Measurements from ENCODE around the gene MUC15.

The MUC15 gene

GRCh38 chr11:26575946-26576345 is 3.9 kb upstream of the MUC15 start:
- no peaks in the 10 kb centered on the region for H3K9me3 ChIP-seq (ENCODE audit: control insufficient read depth in 1 of 2, low read length in 2 of 2)
- no peak overlapping the region for H3K4me3 ChIP-seq (ENCODE audit: low read depth in 1 of 2, low read length in 2 of 2)
- no peaks in the 10 kb centered on the region for H3K4me1 ChIP-seq (ENCODE audit: control insufficient read depth in 1 of 2, insufficient read depth in 2 of 2, low read length in 2 of 2)
- H3K9ac ChIP-seq (ENCODE audit: low read depth in 1 of 2, low read length in 2 of 2), result no peak overlapping the region
- H3K27me3 ChIP-seq (ENCODE audit: control insufficient read depth in 1 of 2, insufficient read depth in 2 of 2, low read length in 2 of 2), result no peaks in the 10 kb centered on the region
- no peaks in the 10 kb centered on the region for H3K36me3 ChIP-seq (ENCODE audit: control insufficient read depth in 1 of 2, insufficient read depth in 2 of 2, low read length in 2 of 2)
- no peak overlapping the region for H3K27ac ChIP-seq (ENCODE audit: low read depth, low read length)

- Histone ChIP-seq H3K9me3 (ENCODE audit: control insufficient read depth in 1 of 2, low read length in 2 of 2) (no peaks in the 10 kb centered on the region), H3K27ac (ENCODE audit: low read depth, low read length) (no peak overlapping the region), H3K4me1 (ENCODE audit: control insufficient read depth in 1 of 2, insufficient read depth in 2 of 2, low read length in 2 of 2) (no peaks in the 10 kb centered on the region), H3K9ac (ENCODE audit: low read depth in 1 of 2, low read length in 2 of 2) (no peak overlapping the region), H3K27me3 (ENCODE audit: control insufficient read depth in 1 of 2, insufficient read depth in 2 of 2, low read length in 2 of 2) (no peaks in the 10 kb centered on the region), H3K36me3 (ENCODE audit: control insufficient read depth in 1 of 2, insufficient read depth in 2 of 2, low read length in 2 of 2) (no peaks in the 10 kb centered on the region), H3K4me3 (ENCODE audit: low read depth in 1 of 2, low read length in 2 of 2) (no peak overlapping the region)
Observed at GRCh38 chr11:26573896-26574295, 1.8 kb upstream of the MUC15 start.

DNA sequence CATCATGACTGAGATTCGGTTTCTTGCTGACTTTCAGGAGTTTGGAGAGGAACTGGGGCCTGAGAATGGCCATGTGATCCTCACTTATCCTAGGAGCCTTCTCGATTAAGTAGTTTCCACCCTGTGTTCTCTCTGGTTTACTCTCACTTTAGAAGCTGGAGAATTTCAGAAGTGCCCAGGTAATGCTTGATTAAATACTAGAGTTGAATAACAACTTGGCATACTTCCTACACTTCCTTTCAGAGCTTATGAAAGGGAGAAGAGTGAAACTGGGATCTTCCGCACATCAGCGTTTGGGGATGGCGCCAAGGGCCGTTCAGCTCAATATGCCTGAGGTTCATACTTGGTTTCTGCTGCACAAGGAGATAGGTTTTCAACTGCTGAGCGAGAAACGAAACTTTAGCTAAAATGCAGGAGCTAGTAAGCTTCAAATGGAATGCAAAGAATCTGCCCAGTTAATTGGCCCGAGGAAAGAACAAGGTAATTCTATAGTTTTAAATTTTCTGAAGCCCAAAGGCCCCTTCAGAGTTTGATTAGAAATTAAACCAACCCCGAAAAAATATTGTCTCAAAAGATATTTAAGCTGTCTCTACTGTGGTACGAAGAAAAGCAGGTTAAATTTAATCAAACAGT is 823 bp upstream of the MUC15 start:
- Histone ChIP-seq H3K9me3 (ENCODE audit: control insufficient read depth in 1 of 2, low read length in 2 of 2) (no peaks in the 10 kb centered on the region), H3K4me1 (ENCODE audit: control insufficient read depth in 1 of 2, insufficient read depth in 2 of 2, low read length in 2 of 2) (no peaks in the 10 kb centered on the region), H3K4me3 (ENCODE audit: low read depth in 1 of 2, low read length in 2 of 2) (no peak overlapping the region), H3K27me3 (ENCODE audit: control insufficient read depth in 1 of 2, insufficient read depth in 2 of 2, low read length in 2 of 2) (no peaks in the 10 kb centered on the region), H3K36me3 (ENCODE audit: control insufficient read depth in 1 of 2, insufficient read depth in 2 of 2, low read length in 2 of 2) (no peaks in the 10 kb centered on the region), H3K27ac (ENCODE audit: low read depth, low read length) (no peak overlapping the region), H3K9ac (ENCODE audit: low read depth in 1 of 2, low read length in 2 of 2) (no peak overlapping the region)

DNA sequence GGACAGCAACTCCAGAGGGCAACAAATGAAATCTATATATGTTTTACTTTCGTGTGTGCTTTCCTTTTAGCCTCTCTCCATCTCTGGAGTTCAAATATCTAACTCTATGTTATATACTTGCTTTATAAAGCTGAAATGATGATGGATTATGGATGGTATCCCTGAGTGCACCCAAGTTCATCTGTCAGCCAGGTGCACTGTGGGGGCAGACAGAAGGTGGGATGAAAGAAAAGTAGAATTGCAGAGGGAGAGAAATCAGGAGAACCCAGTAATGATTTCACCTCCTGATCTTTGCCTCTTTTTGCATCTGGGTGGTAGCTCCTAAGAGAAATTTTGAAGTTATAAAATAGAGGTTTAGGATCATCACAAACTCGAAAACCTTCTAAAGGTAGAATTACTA is 2.4 kb downstream of the MUC15 start:
- Histone ChIP-seq H3K27ac (ENCODE audit: low read depth, low read length) (no peak overlapping the region), H3K9ac (ENCODE audit: low read depth in 1 of 2, low read length in 2 of 2) (no peak overlapping the region), H3K9me3 (ENCODE audit: control insufficient read depth in 1 of 2, low read length in 2 of 2) (no peaks in the 10 kb centered on the region), H3K4me3 (ENCODE audit: low read depth in 1 of 2, low read length in 2 of 2) (no peak overlapping the region), H3K36me3 (ENCODE audit: control insufficient read depth in 1 of 2, insufficient read depth in 2 of 2, low read length in 2 of 2) (no peaks in the 10 kb centered on the region), H3K27me3 (ENCODE audit: control insufficient read depth in 1 of 2, insufficient read depth in 2 of 2, low read length in 2 of 2) (no peaks in the 10 kb centered on the region), H3K4me1 (ENCODE audit: control insufficient read depth in 1 of 2, insufficient read depth in 2 of 2, low read length in 2 of 2) (no peaks in the 10 kb centered on the region)

GRCh38 chr11:26558190-26558589 is 13.9 kb downstream of the MUC15 start:
- H3K4me1 ChIP-seq (ENCODE audit: control insufficient read depth in 1 of 2, insufficient read depth in 2 of 2, low read length in 2 of 2), result no peaks in the 10 kb centered on the region
- H3K36me3 ChIP-seq (ENCODE audit: control insufficient read depth in 1 of 2, insufficient read depth in 2 of 2, low read length in 2 of 2), result no peaks in the 10 kb centered on the region

DNA sequence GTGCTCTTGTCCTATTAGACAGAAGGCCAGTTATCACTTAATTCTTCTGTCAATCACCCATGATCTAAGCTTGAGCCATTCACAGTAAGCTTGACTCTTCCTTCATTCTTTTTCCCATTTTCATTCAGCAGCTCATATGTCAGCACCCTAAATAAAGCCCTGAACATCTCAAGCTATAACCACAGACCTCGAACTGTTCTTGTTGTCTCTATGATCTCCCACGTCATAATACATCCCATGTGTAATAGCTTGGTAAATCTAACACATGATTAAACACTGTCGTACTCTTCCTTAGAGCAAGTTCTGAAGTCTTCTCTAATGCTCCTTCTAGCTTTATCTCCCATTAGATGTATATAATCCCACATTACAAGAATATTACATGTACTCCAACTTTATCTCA is 14.4 kb downstream of the MUC15 start:
- H3K9me3 ChIP-seq (ENCODE audit: control insufficient read depth in 1 of 2, low read length in 2 of 2), result no peaks in the 10 kb centered on the region
- H3K36me3 ChIP-seq (ENCODE audit: control insufficient read depth in 1 of 2, insufficient read depth in 2 of 2, low read length in 2 of 2), result no peaks in the 10 kb centered on the region
- H3K27me3 ChIP-seq (ENCODE audit: control insufficient read depth in 1 of 2, insufficient read depth in 2 of 2, low read length in 2 of 2), result no peaks in the 10 kb centered on the region
- H3K4me1 ChIP-seq (ENCODE audit: control insufficient read depth in 1 of 2, insufficient read depth in 2 of 2, low read length in 2 of 2), result no peaks in the 10 kb centered on the region
- H3K27ac ChIP-seq (ENCODE audit: low read depth, low read length), result no peak overlapping the region
- no peak overlapping the region for H3K9ac ChIP-seq (ENCODE audit: low read depth in 1 of 2, low read length in 2 of 2)
- no peak overlapping the region for H3K4me3 ChIP-seq (ENCODE audit: low read depth in 1 of 2, low read length in 2 of 2)

More at GRCh38 chr11:26558190-26558589, 13.9 kb downstream of the MUC15 start:
- H3K4me3 ChIP-seq (ENCODE audit: low read depth in 1 of 2, low read length in 2 of 2), result no peak overlapping the region
- no peaks in the 10 kb centered on the region for H3K9me3 ChIP-seq (ENCODE audit: control insufficient read depth in 1 of 2, low read length in 2 of 2)
- H3K27me3 ChIP-seq (ENCODE audit: control insufficient read depth in 1 of 2, insufficient read depth in 2 of 2, low read length in 2 of 2), result no peaks in the 10 kb centered on the region
- no peak overlapping the region for H3K27ac ChIP-seq (ENCODE audit: low read depth, low read length)
- no peak overlapping the region for H3K9ac ChIP-seq (ENCODE audit: low read depth in 1 of 2, low read length in 2 of 2)

GRCh38 chr11:26556582-26556981 is 15.5 kb downstream of the MUC15 start:
- H3K36me3 ChIP-seq (ENCODE audit: control insufficient read depth in 1 of 2, insufficient read depth in 2 of 2, low read length in 2 of 2), result no peaks in the 10 kb centered on the region
- H3K4me3 ChIP-seq (ENCODE audit: low read depth in 1 of 2, low read length in 2 of 2), result no peak overlapping the region
- H3K9me3 ChIP-seq (ENCODE audit: control insufficient read depth in 1 of 2, low read length in 2 of 2), result no peaks in the 10 kb centered on the region
- no peak overlapping the region for H3K27ac ChIP-seq (ENCODE audit: low read depth, low read length)
- no peaks in the 10 kb centered on the region for H3K27me3 ChIP-seq (ENCODE audit: control insufficient read depth in 1 of 2, insufficient read depth in 2 of 2, low read length in 2 of 2)
- no peak overlapping the region for H3K9ac ChIP-seq (ENCODE audit: low read depth in 1 of 2, low read length in 2 of 2)
- H3K4me1 ChIP-seq (ENCODE audit: control insufficient read depth in 1 of 2, insufficient read depth in 2 of 2, low read length in 2 of 2), result no peaks in the 10 kb centered on the region

GRCh38 chr11:26554455-26554854 is 17.6 kb downstream of the MUC15 start:
- no peaks in the 10 kb centered on the region for H3K27me3 ChIP-seq (ENCODE audit: control insufficient read depth in 1 of 2, insufficient read depth in 2 of 2, low read length in 2 of 2)
- H3K27ac ChIP-seq (ENCODE audit: low read depth, low read length), result no peak overlapping the region
- H3K4me1 ChIP-seq (ENCODE audit: control insufficient read depth in 1 of 2, insufficient read depth in 2 of 2, low read length in 2 of 2), result no peaks in the 10 kb centered on the region
- H3K36me3 ChIP-seq (ENCODE audit: control insufficient read depth in 1 of 2, insufficient read depth in 2 of 2, low read length in 2 of 2), result no peaks in the 10 kb centered on the region
- no peaks in the 10 kb centered on the region for H3K9me3 ChIP-seq (ENCODE audit: control insufficient read depth in 1 of 2, low read length in 2 of 2)
- H3K9ac ChIP-seq (ENCODE audit: low read depth in 1 of 2, low read length in 2 of 2), result no peak overlapping the region
- no peak overlapping the region for H3K4me3 ChIP-seq (ENCODE audit: low read depth in 1 of 2, low read length in 2 of 2)

DNA sequence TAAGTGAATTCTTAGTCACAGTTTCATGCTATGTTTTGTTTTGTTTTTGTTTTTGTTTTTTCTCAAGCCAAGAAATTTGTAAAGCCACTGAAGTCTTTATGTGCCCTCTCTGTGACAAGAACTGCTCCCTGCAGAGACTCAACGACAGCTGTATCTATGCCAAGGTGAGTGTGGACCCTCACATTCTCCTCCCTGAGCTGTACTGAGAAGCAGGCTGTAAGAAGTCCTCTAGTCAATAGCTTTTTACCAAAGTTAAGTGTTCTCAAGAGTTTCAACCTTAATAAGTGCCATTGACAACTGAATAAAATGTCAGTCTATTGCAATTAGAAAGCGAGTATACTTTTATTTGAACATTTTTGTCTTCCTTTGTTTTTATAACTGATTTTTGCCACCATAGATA is 18.9 kb downstream of the MUC15 start:
- Histone ChIP-seq H3K4me3 (ENCODE audit: low read depth in 1 of 2, low read length in 2 of 2) (no peak overlapping the region), H3K4me1 (ENCODE audit: control insufficient read depth in 1 of 2, insufficient read depth in 2 of 2, low read length in 2 of 2) (no peaks in the 10 kb centered on the region), H3K27ac (ENCODE audit: low read depth, low read length) (no peak overlapping the region), H3K9me3 (ENCODE audit: control insufficient read depth in 1 of 2, low read length in 2 of 2) (no peaks in the 10 kb centered on the region), H3K9ac (ENCODE audit: low read depth in 1 of 2, low read length in 2 of 2) (no peak overlapping the region), H3K27me3 (ENCODE audit: control insufficient read depth in 1 of 2, insufficient read depth in 2 of 2, low read length in 2 of 2) (no peaks in the 10 kb centered on the region), H3K36me3 (ENCODE audit: control insufficient read depth in 1 of 2, insufficient read depth in 2 of 2, low read length in 2 of 2) (no peaks in the 10 kb centered on the region)

- Histone ChIP-seq H3K4me1 (ENCODE audit: control insufficient read depth in 1 of 2, insufficient read depth in 2 of 2, low read length in 2 of 2) (no peaks in the 10 kb centered on the region), H3K4me3 (ENCODE audit: low read depth in 1 of 2, low read length in 2 of 2) (no peak overlapping the region)
Observed at GRCh38 chr11:26551186-26551801, 20.8 kb downstream of the MUC15 start.

More at GRCh38 chr11:26551186-26551801, 20.8 kb downstream of the MUC15 start:
- Histone ChIP-seq H3K36me3 (ENCODE audit: control insufficient read depth in 1 of 2, insufficient read depth in 2 of 2, low read length in 2 of 2) (no peaks in the 10 kb centered on the region), H3K27ac (ENCODE audit: low read depth, low read length) (no peak overlapping the region), H3K9ac (ENCODE audit: low read depth in 1 of 2, low read length in 2 of 2) (no peak overlapping the region), H3K27me3 (ENCODE audit: control insufficient read depth in 1 of 2, insufficient read depth in 2 of 2, low read length in 2 of 2) (no peaks in the 10 kb centered on the region), H3K9me3 (ENCODE audit: control insufficient read depth in 1 of 2, low read length in 2 of 2) (no peaks in the 10 kb centered on the region)

Data from duodenal mucosa (tissue), 2 donors.